ENCODE data around the gene ABHD15.

DNA sequence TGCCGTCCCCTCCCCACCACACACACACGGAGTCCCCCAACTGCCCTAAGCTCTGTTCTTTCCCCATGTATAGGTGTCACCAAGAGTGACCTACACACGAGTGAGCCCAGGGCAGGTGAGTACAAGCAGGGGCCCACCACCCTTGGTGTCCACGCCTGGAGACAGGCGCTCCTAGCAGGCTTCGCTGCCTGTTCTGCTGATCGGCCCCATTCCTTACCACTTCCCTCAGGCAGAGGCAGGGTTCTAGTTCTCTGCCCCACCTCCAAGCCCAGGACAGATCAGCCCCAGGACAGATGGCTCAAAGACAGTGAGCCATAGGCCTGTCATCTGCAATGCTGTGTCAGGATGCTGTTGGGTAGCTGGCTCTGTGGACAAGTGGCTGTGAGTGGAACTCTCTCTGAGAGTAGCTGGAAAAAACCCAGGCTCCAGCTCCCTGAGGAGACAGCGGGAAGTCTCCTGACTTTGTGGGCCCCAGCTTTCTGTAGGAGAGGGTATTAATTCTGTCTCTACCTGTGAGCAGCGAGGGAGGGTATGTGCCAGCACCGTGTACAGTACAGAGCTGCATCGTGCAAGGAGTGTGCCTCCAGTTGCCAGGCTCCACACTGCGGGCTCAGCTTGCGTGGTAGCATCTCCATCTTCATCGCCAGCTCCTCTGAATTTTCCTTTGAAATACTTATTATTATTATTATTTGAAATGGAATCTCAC lies 2.6 kb upstream of the ABHD15 start:
- TF ChIP-seq HDGF (IDR thresholded peaks at IDR 0.05; ENCODE audit: borderline replicate concordance) (no peak), BHLHE40 (IDR thresholded peaks at IDR 0.05; ENCODE audit: borderline replicate concordance) (no peak), ARNT (IDR thresholded peaks at IDR 0.05) (no peak), ELF4 (IDR thresholded peaks at IDR 0.05) (no peak), NFRKB (IDR thresholded peaks at IDR 0.05) (no peak)

All from HEK293T (cell line).